Measurements from ENCODE around the gene FOLR1. TPM values are rescaled to one million over a fixed set of nuclear protein-coding genes. Genes with fewer than 3 reads are reported as not detected.
"Not testable (repeated sequence)": the region's sequence is repeated elsewhere in the genome, so short reads cannot be mapped to it uniquely, and the experiment has no call there.

FOLR1 gene
- not detected for polyA plus RNA-seq (2012; ENCODE audit: missing spikeins)

GRCh38 chr11:72191961-72192381 is at the start of gene FOLR1:
Gene FOLR1, plus strand, starts transcription at chr11:72192140. Its CDS starts 34 bp downstream, at chr11:72192174.
- FAIRE-seq (no peak), DNase-seq (ENCODE audit: insufficient read length) (no peak)
- TF ChIP-seq POLR2A (IDR thresholded peaks at IDR 0.05; ENCODE audit: low read depth, low read length) (no peak), POLR2AphosphoS5 (IDR thresholded peaks at IDR 0.05; ENCODE audit: low read depth, low read length) (no peak), TAF1 (IDR thresholded peaks at IDR 0.05; ENCODE audit: borderline replicate concordance, low read depth, low read length) (no peak)

DNA sequence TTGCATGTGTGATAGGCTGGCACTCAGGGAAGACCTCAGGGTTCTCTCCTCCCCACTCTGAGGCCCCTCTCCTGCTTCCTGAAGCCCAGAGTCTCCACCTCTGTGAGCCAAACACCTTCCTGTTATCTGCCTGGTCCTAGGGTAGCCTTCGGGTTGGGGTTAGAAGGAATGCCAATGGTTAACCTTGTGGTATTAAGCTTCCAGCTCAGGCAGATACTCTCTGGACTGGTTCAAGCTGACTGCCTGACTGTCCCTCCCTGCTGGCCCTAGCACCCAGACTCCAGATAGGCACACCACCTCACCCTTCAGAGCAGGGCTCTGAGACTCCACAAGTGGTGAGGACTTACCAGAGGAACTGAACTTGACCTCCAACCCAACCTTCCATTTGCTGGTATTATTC is 49.4 kb upstream of the FOLR1 start:
- FAIRE-seq, result peak; percentile 67
- DNase-seq (ENCODE audit: insufficient read length), result not testable (repeated sequence)

DNA sequence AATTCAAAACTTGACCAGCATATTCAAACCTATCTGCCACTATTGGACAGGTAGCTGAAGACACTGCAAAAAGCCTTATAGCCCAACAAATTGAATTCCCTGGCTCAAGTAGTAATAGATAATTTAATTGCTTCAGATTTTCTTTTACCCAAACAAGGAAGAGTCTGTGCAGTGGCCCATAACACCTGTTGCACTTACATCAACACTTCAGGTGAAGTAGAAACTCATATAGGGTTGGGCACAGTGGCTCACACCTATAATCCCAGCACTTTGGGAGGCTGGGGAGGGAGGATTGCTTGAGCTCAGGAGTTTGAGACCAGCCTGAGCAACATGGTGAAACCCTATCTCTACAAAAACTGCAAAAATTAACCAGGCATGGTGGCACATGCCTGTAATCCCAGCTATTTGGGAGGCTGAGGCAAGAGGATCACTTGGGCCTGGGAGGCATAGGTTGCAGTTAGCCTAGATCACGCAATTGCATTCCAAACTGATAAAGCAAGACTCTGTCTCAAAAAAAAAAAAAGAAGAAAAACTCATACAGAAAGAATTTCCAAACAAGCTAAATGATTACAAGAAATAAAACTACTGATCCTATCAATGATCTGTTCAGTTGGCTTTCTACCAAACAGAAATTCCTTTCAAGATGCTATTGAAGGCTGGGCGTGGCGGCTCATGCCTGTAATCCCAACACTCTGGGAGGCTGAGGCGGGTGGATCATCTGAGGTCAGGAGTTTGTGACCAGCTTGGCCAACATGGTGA is 47.0 kb upstream of the FOLR1 start:
- DNase-seq (ENCODE audit: insufficient read length) (no peak), FAIRE-seq (no peak)
- TF ChIP-seq POLR2AphosphoS5 (IDR thresholded peaks at IDR 0.05; ENCODE audit: low read depth, low read length), result no peak
- TF ChIP-seq POLR2A (IDR thresholded peaks at IDR 0.05; ENCODE audit: low read depth, low read length), result no peak
- TF ChIP-seq TAF1 (IDR thresholded peaks at IDR 0.05; ENCODE audit: borderline replicate concordance, low read depth, low read length), result no peak

DNA sequence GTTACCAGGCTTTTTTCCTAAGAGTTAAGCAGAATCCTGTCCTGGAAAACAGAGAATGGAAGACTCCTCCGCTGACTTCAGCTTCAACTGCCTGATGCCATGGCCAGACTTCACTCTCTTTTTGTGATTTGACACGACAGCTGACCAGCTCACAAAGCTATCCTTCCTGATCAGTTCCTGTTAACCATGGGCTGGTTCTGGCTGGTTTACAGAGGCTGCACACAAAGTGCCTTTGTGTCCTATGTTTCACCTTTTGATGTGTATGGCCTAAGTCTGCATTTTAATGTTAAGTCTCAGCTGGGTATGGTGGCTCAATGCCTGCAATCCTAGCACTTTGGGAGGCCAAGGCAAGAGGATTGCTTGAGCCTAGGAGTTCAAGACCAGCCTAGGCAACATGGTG is 45.3 kb upstream of the FOLR1 start:
- FAIRE-seq (no peak), DNase-seq (ENCODE audit: insufficient read length) (no peak)
- TF ChIP-seq POLR2A (IDR thresholded peaks at IDR 0.05; ENCODE audit: low read depth, low read length) (no peak), TAF1 (IDR thresholded peaks at IDR 0.05; ENCODE audit: borderline replicate concordance, low read depth, low read length) (no peak), POLR2AphosphoS5 (IDR thresholded peaks at IDR 0.05; ENCODE audit: low read depth, low read length) (no peak)

DNA sequence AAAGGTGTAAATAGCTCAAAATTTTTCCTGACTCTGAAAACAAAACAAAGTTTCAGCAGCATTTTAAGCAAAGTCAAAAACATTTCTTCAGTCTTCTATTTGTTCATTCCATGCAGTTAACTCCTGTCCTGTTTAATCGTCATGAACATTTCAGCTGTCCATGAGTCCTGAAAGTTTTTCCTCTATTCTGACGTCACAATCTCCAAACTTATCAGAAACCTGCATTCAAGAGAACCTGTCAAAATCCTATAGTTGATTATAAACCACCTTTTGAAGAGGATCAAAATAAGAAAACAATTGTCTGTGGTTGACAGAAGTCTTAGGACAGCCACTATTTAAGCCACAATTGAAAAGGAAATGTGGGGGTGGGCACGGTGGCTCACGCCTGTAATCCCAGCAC is 41.1 kb upstream of the FOLR1 start:
- DNase-seq (ENCODE audit: insufficient read length) (no peak), FAIRE-seq (no peak)
- no peak for TF ChIP-seq POLR2A (IDR thresholded peaks at IDR 0.05; ENCODE audit: low read depth, low read length)
- no peak for TF ChIP-seq TAF1 (IDR thresholded peaks at IDR 0.05; ENCODE audit: borderline replicate concordance, low read depth, low read length)
- TF ChIP-seq POLR2AphosphoS5 (IDR thresholded peaks at IDR 0.05; ENCODE audit: low read depth, low read length), result no peak

DNA sequence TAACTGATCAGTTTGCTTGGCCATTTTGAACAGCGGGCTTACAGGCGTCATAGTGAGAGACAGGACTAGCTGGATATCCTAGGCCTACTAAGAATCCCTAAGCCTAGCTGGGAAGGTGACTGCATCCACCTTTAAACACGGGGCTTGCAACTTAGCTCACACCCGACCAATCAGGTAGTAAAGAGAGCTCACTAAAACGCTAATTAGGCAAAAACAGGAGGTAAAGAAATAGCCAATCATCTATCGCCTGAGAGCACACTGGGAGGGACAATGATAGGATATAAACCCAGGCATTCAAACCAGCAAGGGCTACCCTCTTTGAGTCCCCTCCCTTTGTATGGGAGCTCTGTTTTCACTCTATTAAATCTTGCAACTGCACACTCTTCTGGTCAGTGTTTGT is 38.1 kb upstream of the FOLR1 start:
- DNase-seq (ENCODE audit: insufficient read length); FAIRE-seq: not testable (repeated sequence)

- FAIRE-seq (no peak), DNase-seq (ENCODE audit: insufficient read length) (no peak)
- no peak for TF ChIP-seq POLR2A (IDR thresholded peaks at IDR 0.05; ENCODE audit: low read depth, low read length)
- no peak for TF ChIP-seq TAF1 (IDR thresholded peaks at IDR 0.05; ENCODE audit: borderline replicate concordance, low read depth, low read length)
- no peak for TF ChIP-seq POLR2AphosphoS5 (IDR thresholded peaks at IDR 0.05; ENCODE audit: low read depth, low read length)
These were observed 37.1 kb upstream of the FOLR1 start for GRCh38 chr11:72154816-72155215.

DNA sequence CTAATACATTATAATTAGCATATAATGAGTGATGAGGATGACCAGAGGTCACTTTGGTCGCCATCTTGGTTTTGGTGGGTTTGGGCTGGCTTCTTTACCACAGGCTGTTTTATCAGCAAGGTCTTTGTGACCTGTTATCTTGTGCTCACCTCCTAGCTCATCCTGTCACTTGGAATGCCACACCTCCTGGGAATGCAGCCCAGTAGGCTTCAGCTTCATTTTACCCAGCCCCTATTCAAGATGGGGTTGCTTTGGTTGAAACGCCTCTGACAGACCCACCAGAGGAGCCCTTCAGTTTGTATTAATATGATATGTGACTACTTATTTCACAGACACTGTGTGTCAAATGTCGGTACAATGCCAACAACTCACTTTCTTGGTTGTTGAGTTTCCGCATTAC is 36.2 kb upstream of the FOLR1 start:
- DNase-seq (ENCODE audit: insufficient read length) (no peak), FAIRE-seq (no peak)
- TF ChIP-seq POLR2A (IDR thresholded peaks at IDR 0.05; ENCODE audit: low read depth, low read length), result no peak
- no peak for TF ChIP-seq POLR2AphosphoS5 (IDR thresholded peaks at IDR 0.05; ENCODE audit: low read depth, low read length)
- no peak for TF ChIP-seq TAF1 (IDR thresholded peaks at IDR 0.05; ENCODE audit: borderline replicate concordance, low read depth, low read length)

DNA sequence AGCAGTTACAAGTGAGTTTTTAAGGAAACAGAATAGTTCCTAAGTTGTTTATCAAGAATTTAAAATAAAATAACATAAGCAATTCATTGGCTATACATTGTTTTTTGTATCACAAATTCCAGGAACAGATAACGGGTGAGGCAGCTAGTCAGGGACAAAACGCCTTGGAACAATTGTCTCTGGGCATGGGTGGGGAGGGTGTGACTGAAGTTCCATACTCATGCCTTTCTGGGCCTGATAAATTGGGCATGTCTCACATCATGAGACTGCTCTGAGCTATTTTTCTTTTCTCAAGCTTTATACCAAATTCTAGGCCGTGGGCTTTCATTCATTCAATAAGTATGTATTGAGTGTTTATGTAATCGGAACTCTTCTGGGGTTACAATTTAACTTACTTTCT is 34.8 kb upstream of the FOLR1 start:
- TF ChIP-seq POLR2AphosphoS5 (IDR thresholded peaks at IDR 0.05; ENCODE audit: low read depth, low read length) (no peak), TAF1 (IDR thresholded peaks at IDR 0.05; ENCODE audit: borderline replicate concordance, low read depth, low read length) (no peak), POLR2A (IDR thresholded peaks at IDR 0.05; ENCODE audit: low read depth, low read length) (no peak)
- FAIRE-seq (no peak), DNase-seq (ENCODE audit: insufficient read length) (no peak)

DNA sequence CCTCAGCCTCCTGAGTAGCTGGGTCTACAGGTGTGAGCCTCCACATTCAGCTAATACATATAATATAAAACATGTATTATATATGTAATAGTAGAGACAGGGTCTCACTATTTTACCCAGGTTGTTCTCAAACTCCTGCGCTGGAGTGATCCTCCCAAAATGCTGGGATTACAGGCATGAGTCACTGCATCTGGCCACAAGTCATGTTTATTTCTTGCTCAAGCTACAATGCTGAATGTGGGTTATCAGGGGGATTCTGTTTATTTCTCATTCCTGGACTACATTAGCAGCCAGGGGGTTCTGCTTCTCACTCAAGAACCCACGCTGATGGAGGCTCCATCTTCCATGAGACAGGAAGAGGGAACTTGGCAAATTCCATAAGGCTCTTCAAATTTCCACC is 31.6 kb upstream of the FOLR1 start:
- no peak for FAIRE-seq

GRCh38 chr11:72162891-72163492 is 28.9 kb upstream of the FOLR1 start:
- TF ChIP-seq TAF1 (IDR thresholded peaks at IDR 0.05; ENCODE audit: borderline replicate concordance, low read depth, low read length), result no peak
- TF ChIP-seq POLR2A (IDR thresholded peaks at IDR 0.05; ENCODE audit: low read depth, low read length), result no peak
- no peak for TF ChIP-seq POLR2AphosphoS5 (IDR thresholded peaks at IDR 0.05; ENCODE audit: low read depth, low read length)
- no peak for DNase-seq (ENCODE audit: insufficient read length)
- no peak for FAIRE-seq

More for the DNA sequence above, 31.6 kb upstream of the FOLR1 start:
- DNase-seq (ENCODE audit: insufficient read length), result no peak
- no peak for TF ChIP-seq TAF1 (IDR thresholded peaks at IDR 0.05; ENCODE audit: borderline replicate concordance, low read depth, low read length)
- no peak for TF ChIP-seq POLR2AphosphoS5 (IDR thresholded peaks at IDR 0.05; ENCODE audit: low read depth, low read length)
- TF ChIP-seq POLR2A (IDR thresholded peaks at IDR 0.05; ENCODE audit: low read depth, low read length), result no peak

GRCh38 chr11:72164187-72164586 is 27.8 kb upstream of the FOLR1 start:
- DNase-seq (ENCODE audit: insufficient read length); FAIRE-seq: not testable (repeated sequence)

DNA sequence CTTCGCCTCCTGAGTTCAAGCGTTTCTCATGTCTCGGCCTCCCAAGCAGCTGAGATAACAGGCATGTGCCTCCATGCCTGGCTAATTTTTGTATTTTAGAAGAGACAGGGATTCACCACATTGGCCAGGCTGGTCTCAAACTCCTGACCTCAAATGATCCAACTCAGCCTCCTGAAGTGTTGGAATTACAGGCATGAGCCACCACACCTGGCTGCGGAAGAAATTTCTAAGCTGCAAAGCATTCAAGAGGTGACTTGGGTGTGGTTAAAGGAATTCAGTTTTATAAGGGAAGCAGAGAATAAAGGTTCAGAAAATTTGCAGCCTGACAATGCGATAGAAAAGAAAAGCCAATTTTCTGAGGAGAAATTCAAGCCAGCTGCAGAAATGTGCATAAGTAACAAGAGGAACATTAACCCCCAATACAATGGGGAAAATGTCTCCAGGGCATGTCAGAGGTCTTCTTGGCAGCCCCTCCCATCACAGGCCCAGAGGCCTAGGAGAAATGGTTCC is 22.8 kb upstream of the FOLR1 start:
- not testable (repeated sequence) for FAIRE-seq; DNase-seq (ENCODE audit: insufficient read length)

- not testable (repeated sequence) for FAIRE-seq; DNase-seq (ENCODE audit: insufficient read length)
These were observed 22.2 kb upstream of the FOLR1 start for GRCh38 chr11:72169754-72170153.

- not testable (repeated sequence) for FAIRE-seq; DNase-seq (ENCODE audit: insufficient read length)
These were observed 19.9 kb upstream of the FOLR1 start for GRCh38 chr11:72172043-72172442.
